Thyroid gland (tissue), 4 donors: Measurements from ENCODE around the gene EXOC4. TPM values are rescaled to one million over a fixed set of nuclear protein-coding genes. Genes with fewer than 3 reads are reported as not detected.
"Not testable (repeated sequence)": the region's sequence is repeated elsewhere in the genome, so short reads cannot be mapped to it uniquely, and the experiment has no call there.

ENCODE experiments used
- DNase-seq, 2 donors: peaks; one replicate each; pipeline ENCODE4 v3.0.0-alpha.2; 2019
- H3K27ac ChIP-seq, 3 donors: fragments of 200-600 bp; sonication (generic); 1 replicate in 2 of 3; 2 replicates in 1 of 3; pipeline ENCODE4 v1.5.1; 2016 to 2019; ENCODE audit warnings: mild to moderate bottlenecking in 1 of 3, moderate library complexity in 1 of 3
- H3K27me3 ChIP-seq: fragments of 200-600 bp; sonication (generic); one replicate; pipeline ENCODE4 v1.5.1; 2019
- H3K36me3 ChIP-seq, 2 donors: fragments of 200-600 bp; sonication (generic); one replicate each; pipeline ENCODE4 v1.5.1; 2016 to 2019
- H3K4me1 ChIP-seq, 2 donors: fragments of 200-600 bp; sonication (generic); one replicate each; pipeline ENCODE4 v1.5.1; 2017 to 2019
- H3K4me3 ChIP-seq, 3 donors: fragments of 200-600 bp; sonication (generic); replicated peaks in 1 of 3; 1 replicate in 2 of 3; 2 replicates in 1 of 3; pipeline ENCODE4 v1.5.1; 2016; ENCODE audit warnings: mild to moderate bottlenecking in 1 of 3
- H3K9me3 ChIP-seq: fragments of 200-600 bp; sonication (generic); one replicate; pipeline ENCODE4 v1.5.1; 2017
- POLR2A ChIP-seq, 2 donors: fragments of 450-650 bp; IDR thresholded peaks; one replicate each; pipeline ENCODE4 v1.6.1; 2017; ENCODE audit warnings: antibody characterized with exemption in 2 of 2, mild to moderate bottlenecking in 2 of 2, moderate library complexity in 1 of 2
- WGBS, 2 donors: methylation state at CpG; one replicate each; pipeline ENCODE4 v1.1.5; 2017; 5-methylcytosine and 5-hydroxymethylcytosine counted together
- intact Hi-C: fragments of 100-400 bp; cut with DNase I; formaldehyde crosslinking; loops from one replicate; pipeline ENCODE4 v1.15.1; 2023
- total RNA-seq, 4 donors: library from RNA; depleted of rRNA; stranded (reverse); fragments of >200 nt; gene quantifications; one replicate each; pipeline ENCODE4 v1.2.3, GENCODE V29; 2016
- TF ChIP-seq, protein P1 (sequence below), 6 experiments: fragments of 200-600 bp in 3 of 6; fragments of 450-650 bp in 3 of 6; sonication (generic) in 3 of 6; IDR thresholded peaks; one replicate each; pipeline ENCODE4 v1.5.1; 2016 to 2019; ENCODE audit warnings: antibody characterized with exemption in 6 of 6, mild to moderate bottlenecking in 2 of 6, inconsistent platforms in 1 of 6, moderate library complexity in 1 of 6

Gene EXOC4
- total RNA-seq, 4 donors from 2014 or later, result 74.0 to 116 (median 107) TPM

DNA sequence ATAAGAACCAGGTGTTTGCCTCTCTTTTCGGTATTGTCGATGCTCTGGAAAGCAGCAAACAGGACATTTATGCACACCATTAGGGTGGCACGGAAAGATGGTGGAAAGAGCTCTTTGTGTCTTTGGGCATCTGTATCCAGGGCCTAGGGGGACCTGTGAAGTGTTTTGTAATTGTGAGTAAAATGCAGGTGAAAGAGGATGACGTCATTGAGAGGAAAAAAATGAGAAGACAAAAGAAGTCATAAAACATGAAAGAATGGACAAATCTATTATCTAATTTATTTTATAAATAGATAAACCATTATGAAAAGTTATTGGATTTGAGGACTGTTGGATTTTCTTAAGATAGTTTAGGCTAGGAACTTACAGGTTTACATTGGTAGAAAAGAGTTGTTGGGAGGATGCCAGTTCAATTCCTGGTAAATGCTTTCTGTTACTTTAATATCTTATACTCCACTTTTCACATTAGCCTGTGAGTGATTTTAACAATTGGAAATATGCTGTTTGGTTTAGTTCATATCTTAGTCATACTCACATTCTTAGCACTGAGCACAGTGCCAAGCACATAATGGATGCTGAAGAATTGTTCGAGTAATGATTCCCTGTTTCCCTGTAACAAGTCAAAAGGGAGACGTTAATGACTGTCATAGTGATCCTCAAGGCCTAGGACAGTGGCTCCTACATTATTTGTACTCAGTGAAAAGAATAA is 62.6 kb downstream of the EXOC4 start:
- Histone ChIP-seq H3K36me3 (peaks cover 0 to 5% of the 10 kb centered on the region in 2 donors), H3K4me1 (peaks cover 0 to 7% of the 10 kb centered on the region in 2 donors), H3K27me3 (no peaks in the 10 kb centered on the region), H3K27ac (no peak overlapping the region), H3K9me3 (no peaks in the 10 kb centered on the region), H3K4me3 (no peak overlapping the region)
- 91 to 92% methylated on average over 6 of the region's 6 CpGs for WGBS, 2 donors
- intact Hi-C loops, result no loop called here
- no peak for DNase-seq
- TF ChIP-seq, protein P1, sequence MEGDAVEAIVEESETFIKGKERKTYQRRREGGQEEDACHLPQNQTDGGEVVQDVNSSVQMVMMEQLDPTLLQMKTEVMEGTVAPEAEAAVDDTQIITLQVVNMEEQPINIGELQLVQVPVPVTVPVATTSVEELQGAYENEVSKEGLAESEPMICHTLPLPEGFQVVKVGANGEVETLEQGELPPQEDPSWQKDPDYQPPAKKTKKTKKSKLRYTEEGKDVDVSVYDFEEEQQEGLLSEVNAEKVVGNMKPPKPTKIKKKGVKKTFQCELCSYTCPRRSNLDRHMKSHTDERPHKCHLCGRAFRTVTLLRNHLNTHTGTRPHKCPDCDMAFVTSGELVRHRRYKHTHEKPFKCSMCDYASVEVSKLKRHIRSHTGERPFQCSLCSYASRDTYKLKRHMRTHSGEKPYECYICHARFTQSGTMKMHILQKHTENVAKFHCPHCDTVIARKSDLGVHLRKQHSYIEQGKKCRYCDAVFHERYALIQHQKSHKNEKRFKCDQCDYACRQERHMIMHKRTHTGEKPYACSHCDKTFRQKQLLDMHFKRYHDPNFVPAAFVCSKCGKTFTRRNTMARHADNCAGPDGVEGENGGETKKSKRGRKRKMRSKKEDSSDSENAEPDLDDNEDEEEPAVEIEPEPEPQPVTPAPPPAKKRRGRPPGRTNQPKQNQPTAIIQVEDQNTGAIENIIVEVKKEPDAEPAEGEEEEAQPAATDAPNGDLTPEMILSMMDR (IDR thresholded peaks at IDR 0.05), result no peak
- no peak for TF ChIP-seq POLR2A (IDR thresholded peaks at IDR 0.05)

DNA sequence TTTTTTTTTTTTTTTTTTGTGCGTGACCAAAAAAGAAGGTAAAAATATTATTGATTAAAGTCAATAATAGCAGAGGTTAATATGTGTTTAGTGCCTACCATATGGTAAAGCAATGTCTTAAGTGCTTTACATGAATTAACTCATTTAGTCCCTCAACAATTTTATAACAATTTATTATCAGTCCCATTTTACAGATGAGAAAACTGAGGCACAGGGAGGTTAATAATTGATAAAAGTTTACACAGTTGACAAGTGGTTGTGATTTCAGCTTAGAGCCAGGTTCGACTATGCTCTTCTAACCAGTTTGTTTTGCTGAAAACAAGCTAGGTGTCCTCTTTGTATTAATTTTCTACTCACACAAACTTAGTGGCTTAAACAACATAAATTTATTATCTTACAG is 67.0 kb downstream of the EXOC4 start:
- no peak overlapping the region for H3K27ac ChIP-seq
- H3K27me3 ChIP-seq, result no peaks in the 10 kb centered on the region
- peaks cover 0 to 7% of the 10 kb centered on the region in 2 donors for H3K4me1 ChIP-seq
- no peak for DNase-seq
- 88 to 91% methylated on average over 2 of the region's 2 CpGs for WGBS, 2 donors
- peaks cover 4 to 5% of the 10 kb centered on the region in 2 donors for H3K36me3 ChIP-seq
- intact Hi-C loops, result no loop called here
- no peak for TF ChIP-seq POLR2A (IDR thresholded peaks at IDR 0.05)
- TF ChIP-seq, protein P1 (IDR thresholded peaks at IDR 0.05), result no peak
- H3K9me3 ChIP-seq, result no peaks in the 10 kb centered on the region
- no peak overlapping the region for H3K4me3 ChIP-seq

DNA sequence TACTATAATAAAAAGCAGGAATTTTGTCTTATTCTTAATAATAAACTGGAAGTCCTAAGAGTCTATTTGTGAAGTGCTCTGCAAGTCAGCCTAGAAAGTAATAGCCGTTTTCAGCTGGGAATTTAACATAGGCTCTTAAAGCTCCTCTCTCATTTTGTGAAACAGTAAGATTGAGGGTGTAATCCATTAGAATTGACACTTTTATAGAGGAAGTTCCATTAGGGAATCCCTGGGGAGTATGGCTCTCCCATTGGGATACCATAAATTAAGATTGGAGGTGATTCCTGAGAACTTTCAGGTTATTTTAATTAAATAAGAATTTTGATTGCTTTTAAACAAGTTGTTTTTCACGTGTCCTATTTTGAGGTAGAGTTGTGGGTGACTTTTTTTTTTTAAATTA is 68.0 kb downstream of the EXOC4 start:
- Histone ChIP-seq H3K4me3 (no peak overlapping the region), H3K9me3 (no peaks in the 10 kb centered on the region), H3K27ac (no peak overlapping the region), H3K36me3 (peaks cover 0 to 4% of the 10 kb centered on the region in 2 donors), H3K27me3 (no peaks in the 10 kb centered on the region), H3K4me1 (peaks cover 0 to 7% of the 10 kb centered on the region in 2 donors)
- WGBS, 2 donors, result 93 to 96% methylated on average over 2 of the region's 2 CpGs
- intact Hi-C loops, result no loop called here
- TF ChIP-seq, protein P1 (IDR thresholded peaks at IDR 0.05), result no peak
- no peak for TF ChIP-seq POLR2A (IDR thresholded peaks at IDR 0.05)
- no peak for DNase-seq

DNA sequence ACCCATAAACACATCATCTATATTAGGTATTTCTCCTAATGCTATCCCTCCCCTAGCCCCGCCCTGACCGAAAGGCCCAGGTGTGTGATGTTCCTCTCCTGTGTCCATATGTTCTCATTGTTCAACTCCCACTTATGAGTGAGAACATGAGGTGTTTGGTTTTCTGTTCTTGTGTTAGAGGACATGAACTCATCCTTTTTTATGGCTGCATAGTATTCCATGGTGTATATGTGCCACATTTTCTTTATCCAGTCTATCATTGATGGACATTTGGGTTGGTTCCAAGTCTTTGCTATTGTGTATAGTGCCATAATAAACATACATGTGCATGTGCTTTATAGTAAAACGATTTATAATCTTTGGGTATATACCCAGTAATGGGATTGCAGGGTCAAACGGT is 68.5 kb downstream of the EXOC4 start:
- H3K27ac ChIP-seq, intact Hi-C loops, DNase-seq, H3K4me1 ChIP-seq, H3K9me3 ChIP-seq, H3K27me3 ChIP-seq, H3K36me3 ChIP-seq, H3K4me3 ChIP-seq: not testable (repeated sequence)
- WGBS, 2 donors, result 98% methylated on average over 4 of the region's 4 CpGs

DNA sequence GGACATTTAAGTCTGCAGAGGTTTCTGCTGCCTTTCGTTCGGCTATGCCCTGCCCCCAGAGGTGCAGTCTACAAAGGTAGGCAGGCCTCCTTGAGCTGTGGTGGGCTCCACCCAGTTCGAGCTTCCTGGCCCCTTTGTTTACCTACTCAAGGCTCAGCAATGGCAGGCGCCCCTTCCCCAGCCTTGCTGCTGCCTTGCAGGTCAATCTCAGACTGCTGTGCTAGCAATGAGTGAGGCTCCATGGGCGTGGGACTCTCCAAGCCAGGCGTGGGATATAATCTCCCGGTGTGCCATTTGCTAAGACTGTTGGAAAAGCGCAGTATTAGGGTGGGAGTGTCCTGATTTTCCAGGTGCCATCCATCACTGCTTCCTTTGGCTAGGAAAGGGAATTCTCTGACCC is 73.9 kb downstream of the EXOC4 start:
- 93 to 100% methylated on average over 4 to 8 of the region's 8 CpGs for WGBS, 2 donors
- H3K36me3 ChIP-seq, H3K27ac ChIP-seq, H3K4me1 ChIP-seq, H3K9me3 ChIP-seq, H3K27me3 ChIP-seq, DNase-seq, intact Hi-C loops, H3K4me3 ChIP-seq: not testable (repeated sequence)

DNA sequence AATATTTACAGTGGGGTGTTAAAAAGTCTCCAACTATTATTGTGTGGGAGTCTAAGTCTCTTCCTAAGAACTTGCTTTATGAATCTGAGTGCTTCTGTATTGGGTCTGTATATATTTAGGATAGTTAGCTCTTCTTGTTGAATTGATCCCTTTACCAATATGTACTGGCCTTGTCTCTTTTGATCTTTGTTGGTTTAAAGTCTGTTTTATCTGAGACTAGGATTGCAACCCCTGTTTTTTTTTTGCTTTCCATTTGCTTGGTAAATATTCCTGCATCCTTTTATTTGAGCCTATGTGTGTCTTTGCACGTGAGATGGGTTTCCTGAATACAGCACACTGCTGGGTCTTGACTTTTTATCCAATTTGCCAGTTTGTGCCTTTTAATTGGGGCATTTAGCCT is 75.1 kb downstream of the EXOC4 start:
- H3K4me3 ChIP-seq, H3K36me3 ChIP-seq, H3K9me3 ChIP-seq, DNase-seq, intact Hi-C loops, H3K4me1 ChIP-seq, H3K27me3 ChIP-seq, H3K27ac ChIP-seq: not testable (repeated sequence)
- WGBS, 2 donors, result 94 to 96% methylated on average over 1 of the region's 1 CpG
